Transverse colon (tissue), 4 donors: ENCODE data around the gene RTEL1.
"Not testable (repeated sequence)": the region's sequence is repeated elsewhere in the genome, so short reads cannot be mapped to it uniquely, and the experiment has no call there.

ENCODE experiments used
- CTCF ChIP-seq, 5 experiments: fragments of 200-600 bp in 3 of 5; fragments of 450-650 bp in 2 of 5; sonication (generic) in 3 of 5; IDR thresholded peaks; 1 replicate in 2 of 5; 2 replicates in 3 of 5; pipeline ENCODE4 v1.5.1; 2016 to 2017; ENCODE audit warnings: antibody characterized with exemption in 5 of 5, inconsistent platforms in 3 of 5, mild to moderate bottlenecking in 2 of 5, moderate library complexity in 1 of 5
- EP300 ChIP-seq: sonication (generic); formaldehyde crosslinking; IDR thresholded peaks from one replicate; pipeline ENCODE4 v1.6.1; 2017; ENCODE audit warnings: antibody characterized with exemption, low read depth
- POLR2A ChIP-seq: fragments of 450-650 bp; IDR thresholded peaks from one replicate; pipeline ENCODE4 v1.6.1; 2016; ENCODE audit warnings: antibody characterized with exemption, mild to moderate bottlenecking, moderate library complexity
- POLR2AphosphoS5 ChIP-seq, 3 donors: sonication (generic); formaldehyde crosslinking; IDR thresholded peaks; one replicate each; pipeline ENCODE4 v1.6.1; 2016; ENCODE audit warnings: antibody characterized with exemption in 3 of 3

GRCh38 chr20:63660174-63660573 lies 2.1 kb downstream of the RTEL1 start:
- TF ChIP-seq CTCF (IDR thresholded peaks at IDR 0.05); POLR2A; EP300; POLR2AphosphoS5 (IDR thresholded peaks at IDR 0.05): not testable (repeated sequence)
